ENCODE results near the gene VPS13D. TPM values are rescaled to one million over a fixed set of nuclear protein-coding genes. Genes with fewer than 3 reads are reported as not detected.
"Not testable (repeated sequence)": the region's sequence is repeated elsewhere in the genome, so short reads cannot be mapped to it uniquely, and the experiment has no call there.

Gene VPS13D
- total RNA-seq, 1 donor from 2014 or later, result 25.8 TPM

DNA sequence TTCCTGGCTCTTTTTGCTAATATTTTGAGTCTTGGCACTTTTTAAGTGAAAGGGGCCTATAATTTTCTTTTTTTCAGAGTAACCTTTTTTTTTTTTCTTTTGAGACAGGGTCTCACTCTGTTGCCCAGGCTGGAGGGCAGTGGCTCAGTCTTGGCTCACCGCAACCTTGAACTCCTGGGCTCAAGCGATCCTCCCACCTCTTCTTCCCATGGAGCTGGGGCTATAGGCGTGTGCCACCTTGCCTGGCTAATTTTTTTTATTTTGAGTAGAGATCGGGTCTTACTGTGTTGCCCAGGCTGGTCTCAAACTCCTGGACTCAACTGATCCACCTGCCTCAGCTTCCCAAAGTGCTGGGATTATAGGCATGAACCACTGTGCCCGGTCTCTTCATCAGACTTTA lies 285.4 kb downstream of the VPS13D start:
- H3K4me3 ChIP-seq (ENCODE audit: low read depth, low read length), result no peak overlapping the region
- FAIRE-seq (no peak), DNase-seq (ENCODE audit: low read depth) (no peak)
- peaks cover 5% of the 10 kb centered on the region for H3K27me3 ChIP-seq (ENCODE audit: control insufficient read depth, insufficient read depth, low read length)
- TF ChIP-seq, protein P1, sequence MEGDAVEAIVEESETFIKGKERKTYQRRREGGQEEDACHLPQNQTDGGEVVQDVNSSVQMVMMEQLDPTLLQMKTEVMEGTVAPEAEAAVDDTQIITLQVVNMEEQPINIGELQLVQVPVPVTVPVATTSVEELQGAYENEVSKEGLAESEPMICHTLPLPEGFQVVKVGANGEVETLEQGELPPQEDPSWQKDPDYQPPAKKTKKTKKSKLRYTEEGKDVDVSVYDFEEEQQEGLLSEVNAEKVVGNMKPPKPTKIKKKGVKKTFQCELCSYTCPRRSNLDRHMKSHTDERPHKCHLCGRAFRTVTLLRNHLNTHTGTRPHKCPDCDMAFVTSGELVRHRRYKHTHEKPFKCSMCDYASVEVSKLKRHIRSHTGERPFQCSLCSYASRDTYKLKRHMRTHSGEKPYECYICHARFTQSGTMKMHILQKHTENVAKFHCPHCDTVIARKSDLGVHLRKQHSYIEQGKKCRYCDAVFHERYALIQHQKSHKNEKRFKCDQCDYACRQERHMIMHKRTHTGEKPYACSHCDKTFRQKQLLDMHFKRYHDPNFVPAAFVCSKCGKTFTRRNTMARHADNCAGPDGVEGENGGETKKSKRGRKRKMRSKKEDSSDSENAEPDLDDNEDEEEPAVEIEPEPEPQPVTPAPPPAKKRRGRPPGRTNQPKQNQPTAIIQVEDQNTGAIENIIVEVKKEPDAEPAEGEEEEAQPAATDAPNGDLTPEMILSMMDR (IDR thresholded peaks at IDR 0.05; ENCODE audit: insufficient read depth, low read length, severe bottlenecking), result no peak
- H3K36me3 ChIP-seq (ENCODE audit: control insufficient read depth, insufficient read depth, low read length), result no peaks in the 10 kb centered on the region

DNA sequence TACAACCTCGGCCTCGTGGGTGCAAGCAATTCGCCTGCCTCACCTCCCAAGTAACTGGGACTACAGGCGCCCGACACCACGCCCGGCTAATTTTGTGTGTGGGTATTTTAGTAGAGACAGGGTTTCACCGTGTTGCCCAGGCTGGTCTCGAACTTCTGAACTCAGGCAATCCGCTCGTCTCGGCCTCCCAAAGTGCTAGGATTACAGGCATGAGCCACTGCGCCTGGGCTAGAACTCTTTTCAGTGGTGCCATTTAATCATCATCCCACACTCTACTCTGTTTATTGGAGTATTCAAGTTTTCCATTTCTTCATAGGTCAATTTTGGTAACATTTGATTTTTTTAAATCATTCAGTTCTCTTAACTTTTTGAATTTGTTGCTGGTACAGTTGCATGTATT lies 286.9 kb downstream of the VPS13D start:
- DNase-seq (ENCODE audit: low read depth), result no peak
- H3K36me3 ChIP-seq (ENCODE audit: control insufficient read depth, insufficient read depth, low read length), result no peaks in the 10 kb centered on the region
- TF ChIP-seq, protein P1 (IDR thresholded peaks at IDR 0.05; ENCODE audit: insufficient read depth, low read length, severe bottlenecking), result no peak
- no peak for FAIRE-seq
- H3K4me3 ChIP-seq (ENCODE audit: low read depth, low read length), result no peak overlapping the region
- peaks cover 8% of the 10 kb centered on the region for H3K27me3 ChIP-seq (ENCODE audit: control insufficient read depth, insufficient read depth, low read length)

DNA sequence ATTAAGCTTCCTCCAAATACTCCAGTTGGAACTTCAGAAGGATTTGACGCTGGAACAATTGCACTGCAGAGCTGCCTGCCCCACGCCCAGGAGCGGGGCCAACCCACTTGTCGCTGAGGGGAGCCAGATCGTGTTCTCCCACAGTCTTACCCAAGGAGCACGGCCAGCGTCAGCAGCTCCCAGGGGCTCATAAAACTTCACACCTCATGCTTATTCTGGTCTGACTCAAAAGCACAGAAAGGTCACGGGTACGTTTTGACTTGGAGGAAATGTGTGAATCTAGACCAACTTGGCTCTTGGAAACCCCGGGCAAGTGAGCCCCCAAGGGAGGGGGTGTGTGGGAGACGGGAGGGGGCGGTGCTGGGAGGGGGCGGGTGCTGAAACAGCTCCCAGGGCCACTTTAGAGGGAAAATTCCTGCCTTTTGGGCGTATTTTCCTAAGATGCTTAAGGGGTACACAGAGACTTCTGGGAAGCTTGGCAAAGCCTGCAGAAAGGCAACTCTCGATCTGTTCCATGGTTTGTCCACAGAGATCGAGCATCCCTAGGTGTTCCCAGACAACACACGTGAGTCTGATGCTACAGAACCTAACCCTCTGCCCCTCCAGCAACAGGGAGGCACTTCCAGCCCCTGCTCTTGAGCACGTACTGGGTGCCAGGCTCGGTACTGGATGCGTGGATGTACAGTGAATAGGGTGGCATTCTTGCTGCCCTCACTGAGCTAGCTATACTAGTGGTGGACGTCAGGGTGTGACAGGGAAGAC lies 289.3 kb downstream of the VPS13D start:
- no peak for DNase-seq (ENCODE audit: low read depth)
- no peaks in the 10 kb centered on the region for H3K36me3 ChIP-seq (ENCODE audit: control insufficient read depth, insufficient read depth, low read length)
- FAIRE-seq, result no peak
- H3K27me3 ChIP-seq (ENCODE audit: control insufficient read depth, insufficient read depth, low read length), result peaks cover 8% of the 10 kb centered on the region
- H3K4me3 ChIP-seq (ENCODE audit: low read depth, low read length), result no peak overlapping the region
- TF ChIP-seq, protein P1 (IDR thresholded peaks at IDR 0.05; ENCODE audit: insufficient read depth, low read length, severe bottlenecking), result no peak

DNA sequence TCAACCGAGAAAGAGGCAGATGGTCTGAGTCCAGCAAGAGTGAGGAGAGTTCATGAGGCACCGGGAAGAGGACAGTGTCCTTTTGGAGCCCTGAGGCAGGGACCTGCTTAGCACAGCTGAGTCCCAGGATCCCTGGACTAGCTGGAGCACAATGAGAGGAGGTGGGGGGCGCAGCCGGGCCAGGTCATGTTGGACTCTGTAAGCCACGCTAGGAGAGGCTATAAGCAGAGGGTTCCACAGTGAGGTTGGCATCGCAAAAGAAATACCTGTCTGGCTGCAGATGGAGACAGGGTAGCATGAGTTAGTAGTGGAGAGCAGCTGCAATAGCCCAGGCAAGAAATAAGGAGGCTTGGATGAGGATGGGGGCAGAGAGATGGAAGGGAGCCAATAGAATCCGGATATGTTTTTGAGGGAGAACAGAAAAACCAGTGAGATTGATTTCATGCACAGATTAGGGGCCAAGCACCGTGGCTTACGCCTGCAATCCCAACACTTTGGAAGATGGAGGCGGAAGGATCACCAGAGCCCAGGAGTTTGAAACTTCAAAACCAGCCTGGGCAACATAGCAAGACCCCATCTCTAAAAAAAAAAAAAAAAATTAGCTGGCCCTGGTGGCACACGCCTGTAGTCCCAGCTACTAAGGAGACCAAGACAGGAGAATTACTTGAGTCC lies 290.0 kb downstream of the VPS13D start:
- Histone ChIP-seq H3K27me3 (ENCODE audit: control insufficient read depth, insufficient read depth, low read length) (peaks cover 8% of the 10 kb centered on the region), H3K36me3 (ENCODE audit: control insufficient read depth, insufficient read depth, low read length) (no peaks in the 10 kb centered on the region), H3K4me3 (ENCODE audit: low read depth, low read length) (no peak overlapping the region)
- no peak for DNase-seq (ENCODE audit: low read depth)
- no peak for FAIRE-seq
- TF ChIP-seq, protein P1 (IDR thresholded peaks at IDR 0.05; ENCODE audit: insufficient read depth, low read length, severe bottlenecking), result no peak

DNA sequence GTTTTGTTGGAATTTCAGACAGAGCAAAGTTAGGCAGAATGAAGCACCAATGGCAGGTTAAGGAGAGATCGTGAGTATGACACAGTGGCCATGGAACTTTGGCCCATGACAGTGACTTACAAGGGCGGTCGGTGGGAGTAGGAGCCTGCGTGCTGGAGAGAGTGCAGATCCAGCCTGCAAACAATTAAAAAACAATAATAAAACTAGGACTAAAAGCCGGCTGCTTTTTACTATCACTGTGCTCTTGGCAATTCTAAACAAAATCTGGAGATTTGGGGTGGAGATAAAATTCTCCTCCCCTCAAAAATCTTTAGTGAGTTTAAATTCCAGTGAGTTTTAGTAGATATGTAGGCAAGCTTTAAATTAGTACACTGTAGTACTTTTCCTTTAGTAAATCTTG lies 291.3 kb downstream of the VPS13D start:
- H3K36me3 ChIP-seq (ENCODE audit: control insufficient read depth, insufficient read depth, low read length), result no peaks in the 10 kb centered on the region
- H3K4me3 ChIP-seq (ENCODE audit: low read depth, low read length), result no peak overlapping the region
- TF ChIP-seq, protein P1 (IDR thresholded peaks at IDR 0.05; ENCODE audit: insufficient read depth, low read length, severe bottlenecking), result no peak
- H3K27me3 ChIP-seq (ENCODE audit: control insufficient read depth, insufficient read depth, low read length), result peaks cover 8% of the 10 kb centered on the region
- no peak for DNase-seq (ENCODE audit: low read depth)
- peak; percentile 23 for FAIRE-seq

DNA sequence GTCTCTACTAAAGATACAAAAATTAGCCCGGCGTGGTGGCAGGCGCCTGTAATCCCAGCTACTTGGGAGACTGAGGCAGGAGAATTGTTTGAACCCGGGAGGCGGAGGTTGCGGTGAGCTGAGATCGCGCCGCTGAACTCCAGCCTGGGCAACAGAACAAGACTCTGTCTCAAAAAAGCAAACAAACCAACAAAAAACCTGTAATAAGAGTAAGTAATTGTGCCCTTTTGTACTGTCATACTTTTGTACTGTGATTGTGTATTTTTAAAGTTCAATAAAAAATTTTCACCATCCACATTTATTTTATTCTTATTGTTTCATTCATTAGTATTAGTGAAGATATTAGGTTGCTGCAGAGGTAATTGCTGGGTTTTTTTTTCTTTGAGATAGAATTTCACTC lies 292.9 kb downstream of the VPS13D start:
- not testable (repeated sequence) for H3K27me3 ChIP-seq (ENCODE audit: control insufficient read depth, insufficient read depth, low read length); DNase-seq (ENCODE audit: low read depth); H3K4me3 ChIP-seq (ENCODE audit: low read depth, low read length); FAIRE-seq; H3K36me3 ChIP-seq (ENCODE audit: control insufficient read depth, insufficient read depth, low read length)

All from bronchial epithelial cell (primary cell).